ENCODE results near the gene PDE8B. TPM values are rescaled to one million over a fixed set of nuclear protein-coding genes. Genes with fewer than 3 reads are reported as not detected.

PDE8B gene
- total and polyA plus RNA-seq, 2 experiments from 2014 or later = 0.45 to 0.91 TPM

DNA sequence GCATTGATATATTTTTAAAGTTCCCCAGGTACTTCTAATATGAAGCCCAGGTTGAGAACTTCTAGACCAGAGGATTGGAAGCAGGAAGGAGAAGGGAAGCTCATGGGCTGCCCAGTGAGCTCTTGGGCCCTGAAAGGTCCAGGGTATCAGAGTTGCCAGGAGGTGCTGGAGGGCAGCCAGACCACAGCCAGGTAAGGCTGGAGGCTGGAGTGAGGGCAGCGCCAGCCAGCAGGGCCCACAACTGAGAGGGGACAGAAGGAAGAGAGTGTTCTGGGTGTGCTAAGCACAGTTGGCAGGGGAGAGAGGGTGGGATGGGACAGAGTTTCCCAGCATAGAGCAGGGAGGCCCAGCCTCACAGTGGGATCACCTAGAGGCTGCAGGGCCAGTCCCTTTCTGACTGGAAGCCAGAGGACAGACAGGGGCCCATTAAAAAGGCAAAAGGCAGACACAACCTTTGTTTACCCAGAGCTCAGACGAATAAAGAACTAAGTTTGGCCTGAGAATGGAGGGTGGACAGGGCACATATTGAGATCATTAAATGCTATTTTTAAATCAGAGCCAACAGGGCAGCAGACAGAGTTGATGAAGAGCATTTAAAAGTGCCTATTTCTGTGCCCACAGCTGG is 94.9 kb downstream of the PDE8B start:
- TF ChIP-seq, protein P1, sequence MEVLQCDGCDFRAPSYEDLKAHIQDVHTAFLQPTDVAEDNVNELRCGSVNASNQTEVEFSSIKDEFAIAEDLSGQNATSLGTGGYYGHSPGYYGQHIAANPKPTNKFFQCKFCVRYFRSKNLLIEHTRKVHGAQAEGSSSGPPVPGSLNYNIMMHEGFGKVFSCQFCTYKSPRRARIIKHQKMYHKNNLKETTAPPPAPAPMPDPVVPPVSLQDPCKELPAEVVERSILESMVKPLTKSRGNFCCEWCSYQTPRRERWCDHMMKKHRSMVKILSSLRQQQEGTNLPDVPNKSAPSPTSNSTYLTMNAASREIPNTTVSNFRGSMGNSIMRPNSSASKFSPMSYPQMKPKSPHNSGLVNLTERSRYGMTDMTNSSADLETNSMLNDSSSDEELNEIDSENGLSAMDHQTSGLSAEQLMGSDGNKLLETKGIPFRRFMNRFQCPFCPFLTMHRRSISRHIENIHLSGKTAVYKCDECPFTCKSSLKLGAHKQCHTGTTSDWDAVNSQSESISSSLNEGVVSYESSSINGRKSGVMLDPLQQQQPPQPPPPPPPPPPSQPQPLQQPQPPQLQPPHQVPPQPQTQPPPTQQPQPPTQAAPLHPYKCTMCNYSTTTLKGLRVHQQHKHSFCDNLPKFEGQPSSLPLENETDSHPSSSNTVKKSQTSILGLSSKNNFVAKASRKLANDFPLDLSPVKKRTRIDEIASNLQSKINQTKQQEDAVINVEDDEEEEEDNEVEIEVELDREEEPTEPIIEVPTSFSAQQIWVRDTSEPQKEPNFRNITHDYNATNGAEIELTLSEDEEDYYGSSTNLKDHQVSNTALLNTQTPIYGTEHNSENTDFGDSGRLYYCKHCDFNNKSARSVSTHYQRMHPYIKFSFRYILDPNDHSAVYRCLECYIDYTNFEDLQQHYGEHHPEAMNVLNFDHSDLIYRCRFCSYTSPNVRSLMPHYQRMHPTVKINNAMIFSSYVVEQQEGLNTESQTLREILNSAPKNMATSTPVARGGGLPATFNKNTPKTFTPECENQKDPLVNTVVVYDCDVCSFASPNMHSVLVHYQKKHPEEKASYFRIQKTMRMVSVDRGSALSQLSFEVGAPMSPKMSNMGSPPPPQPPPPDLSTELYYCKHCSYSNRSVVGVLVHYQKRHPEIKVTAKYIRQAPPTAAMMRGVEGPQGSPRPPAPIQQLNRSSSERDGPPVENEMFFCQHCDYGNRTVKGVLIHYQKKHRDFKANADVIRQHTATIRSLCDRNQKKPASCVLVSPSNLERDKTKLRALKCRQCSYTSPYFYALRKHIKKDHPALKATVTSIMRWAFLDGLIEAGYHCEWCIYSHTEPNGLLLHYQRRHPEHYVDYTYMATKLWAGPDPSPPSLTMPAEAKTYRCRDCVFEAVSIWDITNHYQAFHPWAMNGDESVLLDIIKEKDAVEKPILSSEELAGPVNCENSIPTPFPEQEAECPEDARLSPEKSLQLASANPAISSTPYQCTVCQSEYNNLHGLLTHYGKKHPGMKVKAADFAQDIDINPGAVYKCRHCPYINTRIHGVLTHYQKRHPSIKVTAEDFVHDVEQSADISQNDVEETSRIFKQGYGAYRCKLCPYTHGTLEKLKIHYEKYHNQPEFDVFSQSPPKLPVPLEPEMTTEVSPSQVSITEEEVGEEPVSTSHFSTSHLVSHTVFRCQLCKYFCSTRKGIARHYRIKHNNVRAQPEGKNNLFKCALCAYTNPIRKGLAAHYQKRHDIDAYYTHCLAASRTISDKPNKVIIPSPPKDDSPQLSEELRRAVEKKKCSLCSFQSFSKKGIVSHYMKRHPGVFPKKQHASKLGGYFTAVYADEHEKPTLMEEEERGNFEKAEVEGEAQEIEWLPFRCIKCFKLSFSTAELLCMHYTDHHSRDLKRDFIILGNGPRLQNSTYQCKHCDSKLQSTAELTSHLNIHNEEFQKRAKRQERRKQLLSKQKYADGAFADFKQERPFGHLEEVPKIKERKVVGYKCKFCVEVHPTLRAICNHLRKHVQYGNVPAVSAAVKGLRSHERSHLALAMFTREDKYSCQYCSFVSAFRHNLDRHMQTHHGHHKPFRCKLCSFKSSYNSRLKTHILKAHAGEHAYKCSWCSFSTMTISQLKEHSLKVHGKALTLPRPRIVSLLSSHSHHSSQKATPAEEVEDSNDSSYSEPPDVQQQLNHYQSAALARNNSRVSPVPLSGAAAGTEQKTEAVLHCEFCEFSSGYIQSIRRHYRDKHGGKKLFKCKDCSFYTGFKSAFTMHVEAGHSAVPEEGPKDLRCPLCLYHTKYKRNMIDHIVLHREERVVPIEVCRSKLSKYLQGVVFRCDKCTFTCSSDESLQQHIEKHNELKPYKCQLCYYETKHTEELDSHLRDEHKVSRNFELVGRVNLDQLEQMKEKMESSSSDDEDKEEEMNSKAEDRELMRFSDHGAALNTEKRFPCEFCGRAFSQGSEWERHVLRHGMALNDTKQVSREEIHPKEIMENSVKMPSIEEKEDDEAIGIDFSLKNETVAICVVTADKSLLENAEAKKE (CRISPR knock-in tag; IDR thresholded peaks at IDR 0.05) = no peak
- TF ChIP-seq JUNB (IDR thresholded peaks at IDR 0.05; ENCODE audit: unreplicated experiment) (no peak), EZH2 (IDR thresholded peaks at IDR 0.05; ENCODE audit: low read depth, unreplicated experiment) (no peak), ZNF331 (CRISPR knock-in tag; IDR thresholded peaks at IDR 0.05; ENCODE audit: low read depth) (no peak), POLR2AphosphoS5 (IDR thresholded peaks at IDR 0.05; ENCODE audit: low read depth) (no peak), NANOG (IDR thresholded peaks at IDR 0.05; ENCODE audit: borderline replicate concordance) (no peak), EZH2phosphoT487 (IDR thresholded peaks at IDR 0.05; ENCODE audit: unreplicated experiment) (no peak), CREB1 (CRISPR knock-in tag; IDR thresholded peaks at IDR 0.05; ENCODE audit: low read depth) (no peak), STAT1 (IDR thresholded peaks at IDR 0.05; ENCODE audit: unreplicated experiment) (no peak), ZNF114 (CRISPR knock-in tag; IDR thresholded peaks at IDR 0.05) (no peak)
- TF ChIP-seq, protein P2, sequence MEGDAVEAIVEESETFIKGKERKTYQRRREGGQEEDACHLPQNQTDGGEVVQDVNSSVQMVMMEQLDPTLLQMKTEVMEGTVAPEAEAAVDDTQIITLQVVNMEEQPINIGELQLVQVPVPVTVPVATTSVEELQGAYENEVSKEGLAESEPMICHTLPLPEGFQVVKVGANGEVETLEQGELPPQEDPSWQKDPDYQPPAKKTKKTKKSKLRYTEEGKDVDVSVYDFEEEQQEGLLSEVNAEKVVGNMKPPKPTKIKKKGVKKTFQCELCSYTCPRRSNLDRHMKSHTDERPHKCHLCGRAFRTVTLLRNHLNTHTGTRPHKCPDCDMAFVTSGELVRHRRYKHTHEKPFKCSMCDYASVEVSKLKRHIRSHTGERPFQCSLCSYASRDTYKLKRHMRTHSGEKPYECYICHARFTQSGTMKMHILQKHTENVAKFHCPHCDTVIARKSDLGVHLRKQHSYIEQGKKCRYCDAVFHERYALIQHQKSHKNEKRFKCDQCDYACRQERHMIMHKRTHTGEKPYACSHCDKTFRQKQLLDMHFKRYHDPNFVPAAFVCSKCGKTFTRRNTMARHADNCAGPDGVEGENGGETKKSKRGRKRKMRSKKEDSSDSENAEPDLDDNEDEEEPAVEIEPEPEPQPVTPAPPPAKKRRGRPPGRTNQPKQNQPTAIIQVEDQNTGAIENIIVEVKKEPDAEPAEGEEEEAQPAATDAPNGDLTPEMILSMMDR (conservative IDR thresholded peaks at IDR 0.05; ENCODE audit: low read depth in 2 of 2) = no peak
- TF ChIP-seq, protein P3, sequence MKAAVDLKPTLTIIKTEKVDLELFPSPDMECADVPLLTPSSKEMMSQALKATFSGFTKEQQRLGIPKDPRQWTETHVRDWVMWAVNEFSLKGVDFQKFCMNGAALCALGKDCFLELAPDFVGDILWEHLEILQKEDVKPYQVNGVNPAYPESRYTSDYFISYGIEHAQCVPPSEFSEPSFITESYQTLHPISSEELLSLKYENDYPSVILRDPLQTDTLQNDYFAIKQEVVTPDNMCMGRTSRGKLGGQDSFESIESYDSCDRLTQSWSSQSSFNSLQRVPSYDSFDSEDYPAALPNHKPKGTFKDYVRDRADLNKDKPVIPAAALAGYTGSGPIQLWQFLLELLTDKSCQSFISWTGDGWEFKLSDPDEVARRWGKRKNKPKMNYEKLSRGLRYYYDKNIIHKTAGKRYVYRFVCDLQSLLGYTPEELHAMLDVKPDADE (IDR thresholded peaks at IDR 0.05) = no peak
- TF ChIP-seq, protein P4, sequence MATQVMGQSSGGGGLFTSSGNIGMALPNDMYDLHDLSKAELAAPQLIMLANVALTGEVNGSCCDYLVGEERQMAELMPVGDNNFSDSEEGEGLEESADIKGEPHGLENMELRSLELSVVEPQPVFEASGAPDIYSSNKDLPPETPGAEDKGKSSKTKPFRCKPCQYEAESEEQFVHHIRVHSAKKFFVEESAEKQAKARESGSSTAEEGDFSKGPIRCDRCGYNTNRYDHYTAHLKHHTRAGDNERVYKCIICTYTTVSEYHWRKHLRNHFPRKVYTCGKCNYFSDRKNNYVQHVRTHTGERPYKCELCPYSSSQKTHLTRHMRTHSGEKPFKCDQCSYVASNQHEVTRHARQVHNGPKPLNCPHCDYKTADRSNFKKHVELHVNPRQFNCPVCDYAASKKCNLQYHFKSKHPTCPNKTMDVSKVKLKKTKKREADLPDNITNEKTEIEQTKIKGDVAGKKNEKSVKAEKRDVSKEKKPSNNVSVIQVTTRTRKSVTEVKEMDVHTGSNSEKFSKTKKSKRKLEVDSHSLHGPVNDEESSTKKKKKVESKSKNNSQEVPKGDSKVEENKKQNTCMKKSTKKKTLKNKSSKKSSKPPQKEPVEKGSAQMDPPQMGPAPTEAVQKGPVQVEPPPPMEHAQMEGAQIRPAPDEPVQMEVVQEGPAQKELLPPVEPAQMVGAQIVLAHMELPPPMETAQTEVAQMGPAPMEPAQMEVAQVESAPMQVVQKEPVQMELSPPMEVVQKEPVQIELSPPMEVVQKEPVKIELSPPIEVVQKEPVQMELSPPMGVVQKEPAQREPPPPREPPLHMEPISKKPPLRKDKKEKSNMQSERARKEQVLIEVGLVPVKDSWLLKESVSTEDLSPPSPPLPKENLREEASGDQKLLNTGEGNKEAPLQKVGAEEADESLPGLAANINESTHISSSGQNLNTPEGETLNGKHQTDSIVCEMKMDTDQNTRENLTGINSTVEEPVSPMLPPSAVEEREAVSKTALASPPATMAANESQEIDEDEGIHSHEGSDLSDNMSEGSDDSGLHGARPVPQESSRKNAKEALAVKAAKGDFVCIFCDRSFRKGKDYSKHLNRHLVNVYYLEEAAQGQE (IDR thresholded peaks at IDR 0.05; ENCODE audit: unreplicated experiment) = no peak
- H3F3A ChIP-seq (replicated peaks; ENCODE audit: low read depth) = no peaks in the 10 kb centered on the region
- no peaks in the 10 kb centered on the region for H3K4me1 ChIP-seq (ENCODE audit: insufficient read depth)
- Mint-ChIP-seq H3K4me3 (no peak overlapping the region), H3K4me1 (peaks cover 9% of the 10 kb centered on the region), H3K9me3 (no peaks in the 10 kb centered on the region), H3K27ac (no peak overlapping the region), H3K27me3 (ENCODE audit: insufficient read depth, low read depth, poor library complexity) (peaks cover 5% of the 10 kb centered on the region), H3K36me3 (ENCODE audit: low read depth) (no peaks in the 10 kb centered on the region)
- no peak for ATAC-seq
- no peak overlapping the region for H3K4me2 ChIP-seq
- H3K36me3 ChIP-seq (ENCODE audit: insufficient read depth) = no peaks in the 10 kb centered on the region
- no peaks in the 10 kb centered on the region for H3K27me3 ChIP-seq (ENCODE audit: insufficient read depth)
- no peaks in the 10 kb centered on the region; the same call in 1 of the 2 replicates for H3K9me2 ChIP-seq (ENCODE audit: insufficient read depth)
- no peak for DNase-seq (ENCODE audit: low spot score)
- H4K20me1 ChIP-seq (replicated peaks; ENCODE audit: insufficient read depth) = no peaks in the 10 kb centered on the region
- H2AFZ ChIP-seq = no peak overlapping the region
- no peak overlapping the region for H3K4me3 ChIP-seq
- no peak overlapping the region for H3K27ac ChIP-seq (ENCODE audit: low read depth)
- no peaks in the 10 kb centered on the region for H3K79me2 ChIP-seq (replicated peaks; ENCODE audit: insufficient read depth)

All from GM23338 (cell line).